GM12878 (cell line): ENCODE measurements around the gene CCNL2. TPM values are rescaled to one million over a fixed set of nuclear protein-coding genes. Genes with fewer than 3 reads are reported as not detected.

Experiments
- ATF7 ChIP-seq: fragments of 450-650 bp; IDR thresholded peaks from 2 replicates; pipeline ENCODE4 v1.6.1; 2016; ENCODE audit warnings: low read depth, mild to moderate bottlenecking
- BHLHE40 ChIP-seq, 2 experiments: fragments of 450-650 bp in 1 of 2; IDR thresholded peaks; 2 replicates each; pipeline ENCODE4 v1.6.1; 2011 to 2017; ENCODE audit warnings: low read depth in 2 of 2, borderline replicate concordance in 1 of 2, improper control_type of control experiment in 1 of 2, low read length in 1 of 2, mild to moderate bottlenecking in 1 of 2
- CHD2 ChIP-seq: IDR thresholded peaks from 2 replicates; pipeline ENCODE4 v1.6.1; 2011; ENCODE audit warnings: low read depth, low read length, improper control_type of control experiment, borderline replicate concordance
- E2F4 ChIP-seq: IDR thresholded peaks from 2 replicates; pipeline ENCODE4 v1.6.1; 2012; ENCODE audit warnings: low read depth, low read length, improper control_type of control experiment
- EZH2 ChIP-seq: IDR thresholded peaks from 2 replicates; pipeline ENCODE4 v1.6.1; 2012; ENCODE audit warnings: low read depth, mild to moderate bottlenecking, control low read depth, inconsistent platforms, low read length, borderline replicate concordance; ENCODE audit not compliant: control insufficient read depth
- HCFC1 ChIP-seq: fragments of 150-350 bp; IDR thresholded peaks from 2 replicates; pipeline ENCODE4 v1.6.1; 2014; ENCODE audit warnings: low read length
- MEF2B ChIP-seq: fragments of 450-650 bp; IDR thresholded peaks from 2 replicates; pipeline ENCODE4 v1.6.1; 2018; ENCODE audit warnings: mild to moderate bottlenecking, moderate library complexity; ENCODE audit not compliant: partially characterized antibody, poor library complexity, severe bottlenecking
- MXI1 ChIP-seq: fragments of 150-350 bp; IDR thresholded peaks from 2 replicates; pipeline ENCODE4 v1.6.1; 2011; ENCODE audit warnings: low read depth, mild to moderate bottlenecking, inconsistent platforms, low read length, improper control_type of control experiment
- NBN ChIP-seq: fragments of 450-650 bp; IDR thresholded peaks from 2 replicates; pipeline ENCODE4 v1.6.1; 2016
- NR2F1 ChIP-seq: fragments of 450-650 bp; conservative IDR thresholded peaks from 2 replicates; pipeline ENCODE4 v1.6.1; 2017; ENCODE audit warnings: mild to moderate bottlenecking
- POU2F2 ChIP-seq: IDR thresholded peaks from 3 replicates; pipeline ENCODE4 v1.6.1; 2011; ENCODE audit warnings: low read depth, mild to moderate bottlenecking, low read length, borderline replicate concordance
- RAD21 ChIP-seq: IDR thresholded peaks from 2 replicates; pipeline ENCODE4 v1.6.1; 2011; ENCODE audit warnings: mild to moderate bottlenecking, low read depth, low read length, moderate library complexity; ENCODE audit not compliant: insufficient read depth
- STAT3 ChIP-seq: IDR thresholded peaks from 2 replicates; pipeline ENCODE4 v1.6.1; 2011; ENCODE audit warnings: low read depth, low read length, improper control_type of control experiment
- SUPT20H ChIP-seq: IDR thresholded peaks from 2 replicates; pipeline ENCODE4 v1.6.1; 2011; ENCODE audit warnings: low read depth, mild to moderate bottlenecking, low read length, moderate library complexity, borderline replicate concordance; ENCODE audit not compliant: control insufficient read depth
- USF2 ChIP-seq: IDR thresholded peaks from 2 replicates; pipeline ENCODE4 v1.6.1; 2011; ENCODE audit warnings: low read depth, low read length, improper control_type of control experiment, borderline replicate concordance
- ZBTB4 ChIP-seq: fragments of 450-650 bp; formaldehyde crosslinking; IDR thresholded peaks from 2 replicates; pipeline ENCODE4 v1.4.0; 2022; ENCODE audit warnings: mild to moderate bottlenecking, moderate library complexity
- ZBTB40 ChIP-seq: fragments of 450-650 bp; IDR thresholded peaks from 2 replicates; pipeline ENCODE4 v1.6.1; 2016; ENCODE audit warnings: mild to moderate bottlenecking, moderate library complexity, borderline replicate concordance
- ZSCAN29 ChIP-seq: fragments of 450-650 bp; IDR thresholded peaks from 2 replicates; pipeline ENCODE4 v1.6.1; 2017; ENCODE audit warnings: mild to moderate bottlenecking, moderate library complexity
- polyA plus RNA-seq, 11 experiments: library from polyadenylated mRNA; depleted of rRNA in 4 of 11; unstranded in 6 of 11; stranded (reverse) in 5 of 11; fragments of >200 nt; fragmentation: Nextera tagmentation in 4 of 11; fragmentation: Illumina TruSeq in 1 of 11; extraction: Ambion mirVana in 4 of 11; extraction: Trizol in 1 of 11; gene quantifications; 1 replicate in 1 of 11; 2 replicates in 10 of 11; pipeline versions ENCODE4 v1.2.1 to v1.2.3, GENCODE V29; 2011 to 2016; ENCODE audit warnings: inconsistent platforms in 2 of 11, missing spikeins in 2 of 11, low read depth in 1 of 11
- total RNA-seq, 4 experiments: library from RNA; depleted of rRNA in 3 of 4; stranded (reverse); fragments of >200 nt in 3 of 4; fragmentation: Illumina TruSeq in 1 of 4; extraction: Trizol in 1 of 4; gene quantifications; 2 replicates each; pipeline versions ENCODE4 v1.2.1 to v1.2.3, GENCODE V29; 2013 to 2021

The CCNL2 gene
- total and polyA plus RNA-seq, 10 of the 15 experiments (the other 5 are each of a cell fraction or from before 2014, with no cell fraction given), result 2.1 to 143 (median 101) TPM

- TF ChIP-seq MEF2B (no peak), SUPT20H (no peak), EZH2 (no peak), RAD21 (peak; percentile 56), POU2F2 (no peak), CHD2 (0 out of 2 replicates have a peak, but pooled peaks have one; percentile 21), BHLHE40 (IDR thresholded peaks at IDR 0.05; ENCODE audit: borderline replicate concordance in 1 of 2, low read depth in 2 of 2, low read length in 1 of 2) (peak in 1 of 2 experiments; percentile 81; a peak in 2 of 4 replicates), ZBTB40 (no peak), USF2 (no peak), NR2F1 (peak; percentile 36; the same call in 1 of the 2 replicates), HCFC1 (no peak), NBN (no peak), E2F4 (no peak), ZSCAN29 (no peak), ATF7 (no peak), ZBTB4 (CRISPR knock-in tag) (no peak), STAT3 (no peak), MXI1 (0 out of 2 replicates have a peak, but pooled peaks have one; percentile 33)
- TF ChIP-seq, all 136 proteins: peak for 16
Measured at GRCh38 chr1:1441002-1441888, 42.1 kb upstream of the CCNL2 start (continued).
